Left kidney (tissue), 2 donors: ENCODE measurements around the gene OPCML. TPM values are rescaled to one million over a fixed set of nuclear protein-coding genes. Genes with fewer than 3 reads are reported as not detected.

Source experiments
- DNase-seq: peaks from one replicate; pipeline ENCODE4 v3.0.0-alpha.2; 2013
- polyA plus RNA-seq: library from polyadenylated mRNA; unstranded; fragments of 120-200 nt; gene quantifications from one replicate; pipeline ENCODE4 v1.2.1, GENCODE V29; 2013; ENCODE audit not compliant: insufficient read length

The OPCML gene
- polyA plus RNA-seq, 1 donor: 13.9 TPM

DNA sequence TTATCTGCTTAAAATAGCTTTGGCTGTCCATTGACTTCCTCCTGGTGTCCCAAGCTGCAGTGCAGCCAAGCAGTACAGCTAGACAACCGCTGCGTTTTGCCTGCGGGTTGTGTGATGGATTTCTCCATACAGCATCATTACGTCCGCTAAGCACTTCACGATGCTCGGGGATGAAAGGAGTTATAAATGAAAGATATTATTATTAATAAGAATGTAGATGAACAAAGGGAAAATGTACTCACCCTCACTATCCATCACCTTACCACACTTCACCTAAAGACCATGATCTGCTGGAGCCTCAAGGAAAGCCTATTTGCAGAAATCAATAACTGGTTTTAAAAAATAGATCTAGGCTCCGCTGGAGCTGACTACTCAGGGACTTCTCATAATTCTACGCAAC is 509.1 kb downstream of the OPCML start:
- no peak for DNase-seq

DNA sequence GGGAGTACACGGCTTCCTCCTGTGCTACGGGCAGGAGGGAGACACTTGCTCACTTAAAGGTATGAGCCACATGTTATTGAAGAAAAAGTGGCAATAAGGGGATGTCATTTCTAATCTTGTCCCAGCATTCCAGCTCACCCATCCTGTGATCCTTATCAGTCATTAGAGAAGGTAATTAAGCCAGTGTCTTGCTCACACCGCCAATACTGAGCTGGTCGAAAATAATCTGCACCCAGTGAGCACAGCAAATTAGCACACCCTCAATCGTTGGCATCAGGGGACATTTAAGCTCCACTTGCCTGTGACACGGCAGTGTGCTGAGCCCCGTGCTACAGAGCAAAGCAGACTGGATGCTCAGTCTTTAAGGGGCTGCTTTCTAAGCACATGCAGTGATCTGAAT is 510.7 kb downstream of the OPCML start:
- DNase-seq: no peak

DNA sequence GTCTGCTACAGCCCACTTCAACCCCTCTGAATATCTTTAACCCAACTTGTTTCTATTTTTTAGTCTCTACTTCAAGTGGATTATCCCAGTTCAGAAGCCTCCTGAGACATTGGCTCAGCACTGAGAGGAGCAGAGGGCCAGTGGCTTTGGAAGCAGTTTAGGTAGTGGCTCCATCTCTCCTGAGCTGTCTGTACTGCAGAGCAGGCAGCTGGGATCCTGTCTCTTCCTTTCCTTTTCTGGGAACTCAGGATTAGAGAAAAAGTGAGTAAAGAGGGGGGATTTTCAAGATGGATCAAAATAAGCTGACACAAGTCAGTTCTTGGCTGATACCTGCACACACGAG is 512.0 kb downstream of the OPCML start:
- no peak for DNase-seq

DNA sequence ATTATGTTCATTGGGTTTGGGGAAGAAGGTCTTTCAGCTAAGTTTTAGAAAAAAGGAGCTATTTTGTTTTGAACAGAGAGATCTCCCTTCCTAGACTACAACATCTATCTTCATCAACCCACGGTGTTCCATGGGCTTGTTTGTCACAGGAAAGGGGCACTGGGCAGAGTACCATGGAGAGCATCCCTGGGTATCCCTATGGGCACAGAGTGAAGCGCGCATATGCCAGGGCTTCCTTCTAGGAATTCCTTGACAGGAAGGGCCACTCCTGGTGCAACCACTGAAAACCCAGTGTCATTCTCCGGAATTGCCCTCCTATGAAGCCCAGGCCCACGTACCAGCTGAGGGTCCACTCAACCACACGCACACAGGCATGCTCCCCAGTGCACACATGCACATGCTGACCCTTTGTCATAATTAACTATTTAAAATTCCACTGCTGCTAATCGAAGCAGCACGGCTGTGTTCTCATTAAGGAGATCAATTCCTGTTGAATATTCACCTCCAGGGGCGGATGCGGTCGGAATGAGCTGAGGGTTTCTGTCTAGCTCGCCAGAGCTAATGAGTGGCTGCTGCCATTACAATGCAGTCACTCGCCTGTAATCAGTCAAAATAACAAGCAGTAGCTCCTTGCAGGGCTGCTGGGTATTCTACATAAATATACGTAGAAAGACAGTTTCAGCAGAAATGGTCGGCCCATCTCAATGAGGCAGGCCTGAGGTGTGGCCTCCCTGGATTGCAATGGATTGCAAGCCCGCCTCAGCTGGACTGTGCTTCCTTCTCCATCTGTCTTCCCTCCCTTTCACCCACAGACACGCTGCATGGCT is 512.5 kb downstream of the OPCML start:
- no peak for DNase-seq

DNA sequence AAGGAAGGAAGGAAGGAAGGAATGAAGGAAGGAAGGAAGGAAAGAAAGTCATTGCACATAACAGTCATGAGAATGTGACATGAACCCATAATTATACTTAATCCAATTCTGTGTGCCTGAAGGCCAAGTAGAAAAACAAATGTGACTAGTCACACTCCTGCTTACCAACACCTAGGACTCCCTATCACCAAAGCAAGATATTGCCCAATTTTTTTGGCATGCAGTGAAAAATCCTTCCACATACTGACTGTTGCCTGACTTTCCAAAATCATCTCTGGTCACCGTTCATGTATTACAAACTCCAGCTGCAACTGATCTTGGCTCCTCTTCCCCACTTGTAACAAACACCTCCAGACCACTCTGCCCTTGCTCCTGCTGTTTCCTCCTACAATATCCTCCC is 516.8 kb downstream of the OPCML start:
- no peak for DNase-seq

DNA sequence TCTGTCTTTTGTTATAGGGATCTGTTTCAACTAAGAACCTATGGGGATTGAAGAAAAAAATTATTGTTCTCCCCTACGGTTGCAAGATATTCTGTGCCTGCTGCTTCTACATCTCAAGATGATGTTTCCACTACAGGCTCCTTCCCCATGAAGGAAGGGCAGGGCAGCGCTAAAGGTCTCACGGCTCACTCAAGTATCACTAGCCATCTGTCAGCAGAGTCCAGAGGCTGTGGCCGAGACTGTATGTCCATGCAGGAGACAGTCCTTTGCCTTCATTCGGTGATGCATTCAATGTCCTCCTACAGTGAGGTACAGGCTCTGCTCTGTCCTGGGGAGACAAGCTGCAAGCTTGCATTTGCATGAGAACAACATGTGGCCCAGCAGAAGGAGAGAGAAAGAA is 518.0 kb downstream of the OPCML start:
- DNase-seq: no peak

DNA sequence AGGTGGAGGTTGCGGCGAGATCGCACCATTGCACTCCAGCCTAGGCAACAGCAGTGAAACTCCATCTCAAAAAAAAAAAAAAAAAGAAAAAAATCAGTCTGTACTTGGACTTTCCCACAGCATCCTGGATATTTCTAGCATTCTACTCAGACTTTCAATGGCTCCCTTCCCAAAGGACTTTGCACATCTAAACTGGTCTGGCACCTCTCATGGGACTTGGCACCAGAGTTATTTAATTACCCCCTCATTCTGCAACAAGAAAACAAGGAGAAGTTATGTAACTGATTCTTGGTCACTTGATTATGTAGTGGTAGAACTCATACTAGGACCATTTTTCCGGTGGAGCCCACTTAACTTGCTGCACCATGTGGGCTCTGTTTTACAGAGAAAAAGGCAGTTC is 519.5 kb downstream of the OPCML start:
- no peak for DNase-seq

DNA sequence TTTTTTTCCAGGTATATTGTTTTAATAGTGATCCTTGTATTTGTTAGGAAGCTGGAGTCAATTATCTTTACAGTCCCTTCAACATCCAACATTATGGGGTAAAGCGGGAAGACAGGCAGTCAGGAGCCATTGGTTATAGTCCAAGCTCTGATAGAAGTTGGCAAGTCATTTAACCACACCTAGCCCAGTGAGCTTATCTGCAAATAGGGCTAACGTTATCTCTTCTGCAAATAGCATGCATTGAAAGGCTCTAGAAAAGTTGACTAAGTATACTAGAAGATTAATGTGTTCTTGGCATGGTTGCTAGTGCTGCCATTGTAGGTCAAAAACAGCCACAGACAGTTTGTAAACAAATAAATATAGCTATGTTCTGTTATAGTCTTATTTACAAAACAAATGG is 520.7 kb downstream of the OPCML start:
- no peak for DNase-seq

DNA sequence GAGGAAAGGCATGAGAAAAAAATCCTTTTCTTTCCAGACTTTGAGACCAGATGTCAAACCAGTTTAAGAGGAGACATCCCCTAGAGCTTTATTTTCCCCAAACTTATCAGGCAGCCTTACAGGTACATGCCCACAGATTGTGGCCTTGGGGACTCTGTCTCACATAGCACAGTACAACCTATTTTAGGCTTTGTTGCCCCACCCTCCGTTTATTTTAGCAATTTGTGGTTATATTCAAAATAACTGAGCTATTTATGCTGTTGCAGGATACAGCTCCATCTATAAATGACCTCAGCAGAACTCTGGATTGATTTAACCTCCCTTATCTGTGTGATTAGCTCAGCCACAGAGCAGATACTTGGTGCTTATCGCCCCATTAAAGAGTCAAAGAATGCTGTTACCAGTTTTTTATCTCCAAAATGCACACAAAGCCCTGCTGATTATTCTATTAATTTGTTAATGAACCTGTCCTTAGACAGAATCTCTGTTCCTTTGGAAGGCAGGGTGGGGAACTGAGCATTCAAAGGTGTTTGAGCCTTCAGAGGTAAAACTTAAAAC is 525.2 kb downstream of the OPCML start:
- no peak for DNase-seq

DNA sequence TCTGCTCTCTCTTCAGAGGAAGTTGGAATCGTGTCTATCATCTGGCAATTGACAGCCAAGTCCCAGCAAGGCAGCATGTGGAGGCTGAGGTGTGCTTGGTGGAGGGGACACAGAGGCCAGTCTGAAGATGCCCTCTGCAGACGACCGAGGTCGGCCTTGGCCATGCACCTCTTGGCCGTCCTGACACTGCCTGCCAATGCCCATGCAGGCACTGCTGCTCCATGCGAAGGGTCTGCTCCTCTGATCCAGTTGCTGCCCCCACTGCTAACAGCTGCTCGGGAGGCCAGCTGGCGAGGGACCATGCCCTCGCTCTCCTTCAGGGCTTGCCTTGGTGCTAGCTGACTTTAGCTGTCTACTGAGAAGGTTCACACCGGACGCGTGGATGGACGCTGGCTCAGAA is 527.9 kb downstream of the OPCML start:
- DNase-seq: no peak

DNA sequence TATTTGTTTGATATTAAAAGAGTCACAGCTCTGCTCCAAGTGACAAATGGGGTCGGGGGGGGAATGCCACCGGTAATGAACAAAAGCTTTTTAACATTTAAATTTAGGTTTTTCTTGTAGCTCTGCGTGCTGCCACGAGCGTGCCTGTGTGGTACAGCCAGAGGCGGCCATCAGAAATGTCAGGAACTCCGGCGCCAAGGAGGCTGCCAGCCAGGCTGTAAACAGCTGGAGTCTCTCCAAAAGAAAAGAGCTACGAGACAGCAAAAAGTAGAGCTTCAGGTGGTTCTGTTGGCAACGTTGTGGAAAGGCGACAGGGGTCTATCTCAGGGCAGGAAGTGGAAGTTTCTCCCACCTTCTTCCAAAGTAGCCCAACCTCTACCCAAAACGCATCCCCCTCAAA is 532.8 kb downstream of the OPCML start:
- DNase-seq: no peak

DNA sequence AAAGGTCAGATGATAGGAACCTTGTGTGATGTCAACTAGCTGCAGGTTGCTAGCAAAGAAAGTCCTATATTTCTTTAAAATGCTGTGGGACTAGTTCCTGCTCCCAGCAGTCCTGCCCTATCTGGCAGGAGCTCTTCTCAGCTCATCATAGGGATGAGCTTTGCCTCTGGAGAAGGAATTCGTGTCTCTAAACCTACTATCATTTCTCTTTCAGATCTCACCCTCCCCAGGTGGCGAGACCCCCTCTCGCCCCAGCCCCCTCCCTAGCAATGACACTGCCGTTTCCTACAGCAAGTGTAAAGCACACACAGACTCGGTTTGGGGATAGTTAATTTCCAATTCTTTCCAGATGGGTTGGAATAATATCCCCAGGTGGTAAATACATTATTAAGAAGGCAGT is 533.3 kb downstream of the OPCML start:
- no peak for DNase-seq

DNA sequence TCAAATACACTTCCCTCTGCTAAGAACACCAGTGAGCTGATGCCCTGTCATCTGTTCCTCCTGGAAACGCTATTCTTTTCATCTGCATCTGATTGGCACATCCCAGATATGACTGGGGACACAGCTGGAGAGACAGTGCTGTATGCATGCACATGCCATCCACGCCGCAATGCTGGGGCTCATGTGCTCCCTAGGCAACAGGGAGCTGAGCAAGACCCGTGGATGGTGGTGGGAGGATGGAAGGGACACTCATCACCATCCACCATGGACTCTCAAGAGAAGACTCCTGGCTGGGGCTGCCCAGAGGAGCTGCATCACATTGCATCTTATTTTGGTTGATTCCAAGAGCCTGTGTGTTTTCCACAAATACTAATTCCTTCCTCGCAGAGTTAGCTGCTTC is 534.9 kb downstream of the OPCML start:
- no peak for DNase-seq

DNA sequence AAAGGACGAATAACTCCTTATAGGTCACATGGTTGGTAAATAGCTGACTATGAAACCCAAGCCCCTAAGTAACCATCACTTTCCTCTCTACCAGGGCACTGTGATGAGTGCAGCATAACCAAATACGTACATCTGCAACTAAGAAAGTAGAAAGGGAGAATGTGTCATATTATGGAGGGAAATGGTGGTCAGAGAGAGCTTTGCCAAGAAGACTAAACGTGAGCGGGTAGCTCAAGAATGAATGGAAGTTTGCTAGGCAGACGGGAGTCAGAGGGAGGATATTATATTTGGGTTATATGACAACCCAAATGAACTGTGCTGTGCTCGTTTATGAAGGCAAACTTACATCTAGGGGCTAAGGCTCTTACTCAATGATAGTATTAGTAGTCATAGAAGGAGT is 537.3 kb downstream of the OPCML start:
- DNase-seq: no peak

DNA sequence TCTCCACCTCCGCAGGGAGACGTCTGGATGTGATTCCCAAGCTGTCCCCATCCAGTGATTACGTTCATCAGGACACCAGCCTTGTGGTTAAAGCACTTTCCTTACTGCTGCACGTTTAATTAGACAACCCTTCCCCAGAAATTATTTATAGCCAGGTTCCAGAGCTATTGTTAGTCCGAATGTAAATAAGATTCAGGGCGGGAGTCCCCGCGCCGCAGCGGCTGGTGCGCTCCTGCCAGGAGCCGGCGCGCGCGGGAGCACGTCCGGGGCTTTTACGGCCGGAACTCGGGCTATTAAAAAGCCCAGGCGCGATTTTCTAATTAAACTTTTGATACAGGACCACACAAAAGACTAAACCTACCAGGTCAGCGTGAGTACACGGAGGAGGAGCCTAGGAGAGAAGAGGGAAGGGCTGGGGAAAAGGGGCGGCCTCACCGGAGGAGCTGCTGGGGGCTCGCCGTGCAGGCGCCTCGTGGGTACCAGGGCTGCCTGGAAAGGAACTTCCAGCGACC is 538.3 kb downstream of the OPCML start:
- peak; percentile 60 for DNase-seq

DNA sequence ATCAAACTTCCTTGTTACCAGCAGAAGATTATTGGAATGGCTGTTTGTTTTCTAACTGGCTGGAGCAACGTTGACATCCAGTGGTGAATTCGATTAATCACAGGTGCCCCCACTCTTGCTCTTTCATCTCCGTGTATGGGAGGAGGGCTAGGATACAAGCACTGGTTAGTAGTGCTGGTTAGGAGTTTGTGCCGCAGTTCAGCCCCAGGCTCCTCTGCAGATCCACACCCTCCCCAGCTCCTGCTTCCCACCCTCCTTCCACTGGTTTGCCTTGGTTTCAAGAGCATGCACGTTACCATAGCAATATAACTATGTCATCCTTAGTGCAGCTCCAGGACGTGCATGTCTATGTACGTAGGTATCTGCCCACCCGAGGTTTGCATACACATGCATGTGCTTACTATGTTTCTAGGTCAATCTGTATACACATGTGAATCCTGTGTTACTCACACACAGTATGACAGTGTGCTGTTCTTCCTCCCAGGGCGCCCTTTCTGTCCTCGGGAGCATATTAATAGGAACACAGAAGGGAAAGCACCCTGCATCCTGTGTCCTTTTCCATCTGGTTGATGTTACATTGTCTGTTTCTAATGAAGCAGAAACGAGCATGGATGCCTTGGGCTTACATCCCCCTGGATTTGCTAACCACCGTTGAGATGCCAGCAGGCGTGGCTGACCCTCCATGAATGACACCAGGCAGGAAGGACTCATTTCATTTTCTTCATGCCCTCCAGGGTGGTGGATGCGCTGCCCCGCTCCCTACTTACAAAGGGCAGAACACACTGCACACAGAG is 539.3 kb downstream of the OPCML start:
- DNase-seq: no peak

DNA sequence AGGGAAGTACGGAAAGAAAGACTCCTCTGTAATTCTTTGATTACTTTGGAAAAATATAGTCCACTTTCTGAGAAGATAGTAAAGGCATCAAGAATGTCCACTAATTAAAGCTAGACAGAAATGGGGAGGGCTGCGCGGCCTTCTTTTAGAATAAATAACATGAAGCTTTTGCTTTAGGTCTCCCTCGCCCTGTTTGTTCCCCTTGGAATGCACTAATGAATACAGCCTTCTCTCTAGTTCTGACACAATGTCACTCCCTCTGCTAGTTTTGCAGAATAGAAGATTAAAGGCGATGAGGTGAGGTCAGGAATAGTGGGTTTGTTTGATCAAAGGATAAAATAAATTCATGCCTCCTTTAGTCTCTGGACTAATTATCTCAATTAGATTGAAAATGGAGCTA is 543.9 kb downstream of the OPCML start:
- DNase-seq: no peak

DNA sequence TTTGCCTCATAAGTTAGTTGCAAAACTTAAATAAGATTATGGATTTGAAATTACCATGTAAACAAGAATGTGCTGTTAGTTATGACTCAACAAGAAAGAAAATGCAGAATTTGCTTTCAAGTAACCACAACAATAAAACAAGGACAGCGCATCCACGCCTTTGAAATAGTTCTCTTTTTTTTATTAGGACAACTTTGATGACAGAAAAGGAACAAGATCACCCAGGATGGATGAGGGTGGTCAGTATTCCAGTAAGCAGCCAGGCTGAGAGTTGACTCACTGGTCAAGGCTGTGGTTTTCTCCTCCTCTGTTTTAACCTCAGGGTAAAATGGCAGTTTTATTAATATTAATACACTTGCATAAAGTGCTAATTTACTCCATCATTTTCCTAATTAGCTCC is 544.4 kb downstream of the OPCML start:
- DNase-seq: no peak

DNA sequence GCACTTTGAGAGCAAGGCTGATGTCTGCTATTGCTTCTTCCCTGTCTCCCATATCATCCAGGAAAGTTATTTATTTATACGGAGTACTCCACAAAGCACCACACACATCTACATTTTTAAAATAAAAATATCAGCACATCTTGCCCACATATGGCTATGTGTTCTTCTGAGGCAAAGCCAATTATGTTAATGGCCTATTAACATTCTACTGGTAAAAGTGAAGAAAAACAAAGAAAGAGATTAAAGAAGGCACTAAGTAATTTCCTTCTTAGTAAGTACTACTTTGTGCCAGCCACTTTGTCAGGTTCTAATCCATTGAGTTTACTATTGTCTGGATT is 548.7 kb downstream of the OPCML start:
- DNase-seq: no peak

DNA sequence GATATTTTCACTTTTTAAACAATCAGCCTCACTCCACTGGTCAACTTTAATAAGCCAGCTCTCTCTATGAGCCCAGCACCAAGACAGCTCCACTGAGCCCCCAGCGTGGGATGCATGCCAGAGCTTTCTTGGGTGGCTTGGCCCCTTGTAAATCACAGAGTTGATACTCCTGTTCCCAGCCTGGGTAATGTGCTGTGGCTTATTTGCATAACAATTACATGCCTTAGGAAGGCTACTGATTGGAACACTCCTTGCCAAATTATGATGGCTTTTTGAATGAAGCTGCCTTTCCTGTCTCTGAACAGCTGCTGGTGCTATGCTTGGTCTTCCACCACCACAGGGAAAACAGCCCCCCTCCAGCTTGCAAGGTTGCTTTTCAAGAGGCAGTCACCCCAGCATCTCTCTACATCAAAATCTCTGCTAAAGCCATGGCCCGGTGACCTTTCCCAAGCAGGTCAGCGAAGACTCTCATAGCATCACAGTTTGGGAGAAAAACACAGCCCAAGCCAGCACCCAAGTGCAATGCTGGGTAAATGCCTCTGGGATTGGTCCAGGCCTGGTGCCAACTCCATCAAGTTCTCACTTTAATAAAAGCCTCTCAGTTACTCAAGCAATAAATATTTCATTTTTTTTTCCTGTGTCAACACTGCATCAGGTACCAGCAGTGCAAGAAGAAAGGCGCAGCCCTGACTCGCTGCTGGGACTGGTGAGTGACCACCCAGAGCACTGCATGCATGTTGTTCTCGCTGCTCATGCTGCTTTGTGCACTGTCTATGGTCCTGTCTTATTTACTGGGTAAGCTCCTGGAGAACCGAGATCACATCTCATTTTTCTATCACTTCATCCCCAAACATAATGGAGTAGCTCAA is 549.3 kb downstream of the OPCML start:
- DNase-seq: no peak

DNA sequence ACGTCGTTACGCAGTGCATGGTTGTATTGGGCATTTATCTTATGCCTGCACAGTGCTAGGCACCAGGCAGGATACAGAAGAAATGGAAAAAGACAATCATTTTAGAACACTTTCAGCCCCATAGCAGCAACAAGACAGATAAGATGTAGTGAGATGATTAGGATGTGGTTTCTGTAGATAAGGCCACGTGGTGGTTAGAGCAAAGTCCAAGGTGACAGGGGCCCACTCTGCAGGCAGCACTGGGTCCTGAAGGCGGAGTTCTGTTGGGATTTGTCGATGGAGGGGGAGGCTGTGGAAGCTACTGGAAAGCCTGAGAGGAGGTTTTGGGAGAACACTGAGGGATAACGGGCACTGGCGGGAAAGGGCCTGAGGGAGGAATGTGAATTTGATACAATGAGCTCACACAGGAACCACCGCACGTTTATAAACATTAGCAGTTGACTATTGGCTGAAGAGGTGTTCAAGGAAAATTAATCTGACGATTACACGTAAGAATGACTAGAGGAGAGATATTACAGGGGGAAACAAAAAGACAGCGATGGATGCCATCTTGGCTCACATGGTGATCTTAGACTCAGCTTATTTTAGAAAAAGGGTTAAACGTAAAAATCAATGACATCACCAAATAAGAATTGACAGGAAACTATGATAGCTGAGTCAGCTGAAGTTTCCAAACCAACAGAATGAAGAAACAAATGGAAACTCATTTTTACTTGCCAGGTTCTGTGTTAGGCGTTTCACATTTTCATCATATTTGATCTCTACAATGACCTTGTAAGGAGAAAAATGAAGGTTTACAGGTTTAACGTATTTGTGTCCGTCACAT is 551.0 kb downstream of the OPCML start:
- DNase-seq: no peak

DNA sequence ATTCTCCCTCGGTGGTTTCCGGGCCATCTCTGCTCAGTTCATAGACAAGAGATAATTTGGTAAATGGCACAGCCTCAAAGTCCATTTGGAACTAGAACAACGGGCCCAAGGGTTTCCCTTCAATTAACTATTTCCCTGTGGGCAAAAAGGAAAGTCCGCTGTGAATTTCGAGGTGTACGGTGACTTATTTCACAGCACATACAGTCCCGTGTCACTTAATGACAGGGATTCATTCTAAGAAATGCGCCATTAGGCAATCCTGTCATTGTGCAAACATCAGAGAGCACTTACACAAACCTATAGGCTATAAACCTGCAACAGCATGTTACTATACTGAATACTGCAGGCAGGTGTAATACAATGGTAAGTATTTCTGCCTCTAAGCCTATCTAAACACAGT is 551.6 kb downstream of the OPCML start:
- no peak for DNase-seq
